Measurements from ENCODE around the gene ZBTB16.

The ZBTB16 gene

GRCh38 chr11:114066046-114066648, 6.6 kb downstream of the ZBTB16 start:
- DNase-seq = no peak

DNA sequence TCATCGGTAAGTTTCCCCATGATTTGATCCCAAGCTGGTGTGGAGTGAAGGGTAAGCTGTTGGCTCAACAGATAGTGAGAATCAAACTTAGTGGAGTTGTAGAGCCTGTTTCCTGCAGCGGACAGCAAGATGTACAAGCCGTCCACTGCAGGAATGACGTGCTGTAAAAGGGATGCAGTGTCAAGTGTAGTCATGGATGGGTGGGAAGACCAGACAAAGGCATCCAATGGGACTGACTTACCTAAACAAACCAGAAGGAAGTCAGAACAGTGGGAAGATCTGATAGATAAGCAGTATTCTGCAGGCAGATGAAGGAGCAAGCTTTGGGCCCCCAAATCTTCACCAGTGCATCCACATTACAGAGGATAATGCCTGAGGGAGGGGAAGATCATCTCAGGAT, 8.8 kb downstream of the ZBTB16 start:
- no peak for DNase-seq

- DNase-seq = no peak
Measured at GRCh38 chr11:114070464-114071139, 11.1 kb downstream of the ZBTB16 start.

DNA sequence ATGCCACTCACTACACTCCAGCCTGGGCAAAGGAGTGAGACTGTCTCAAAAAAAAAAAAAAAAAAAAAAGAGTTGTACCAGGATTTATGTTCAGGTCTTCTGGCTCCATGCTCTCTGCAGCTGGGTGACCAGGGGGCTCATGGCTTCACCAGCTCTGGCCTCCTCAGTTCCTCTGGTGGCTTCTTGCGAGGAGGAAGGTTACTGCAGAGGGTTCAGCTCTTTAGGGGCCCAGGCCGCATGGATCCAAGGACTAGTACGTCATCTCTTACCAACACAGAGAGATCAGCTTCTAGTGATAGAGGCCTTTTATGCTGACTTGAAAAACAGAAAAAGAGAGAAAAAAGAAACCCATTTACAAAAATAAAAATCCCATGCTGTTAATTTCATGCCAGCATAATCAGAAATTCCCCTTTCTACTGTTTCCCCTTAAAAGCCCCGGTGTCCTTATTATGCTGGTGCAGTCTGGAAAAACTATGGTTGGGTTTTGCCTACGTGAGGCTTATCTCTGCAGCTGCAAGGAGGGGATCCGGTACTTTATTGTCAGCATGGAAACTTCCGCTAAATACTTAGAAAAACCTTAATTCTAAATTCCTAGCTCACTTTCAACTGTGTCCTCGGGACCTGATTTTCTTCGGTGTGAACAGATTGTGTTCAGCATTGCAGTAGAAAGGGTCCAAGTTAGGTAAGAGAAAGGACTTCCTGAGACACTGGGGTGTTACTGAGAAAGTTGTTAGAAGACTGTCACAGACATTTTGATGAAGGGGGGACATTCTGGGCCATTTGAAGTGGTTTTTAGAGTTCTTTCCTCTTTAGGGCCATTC, 13.7 kb downstream of the ZBTB16 start:
- no peak for DNase-seq

DNA sequence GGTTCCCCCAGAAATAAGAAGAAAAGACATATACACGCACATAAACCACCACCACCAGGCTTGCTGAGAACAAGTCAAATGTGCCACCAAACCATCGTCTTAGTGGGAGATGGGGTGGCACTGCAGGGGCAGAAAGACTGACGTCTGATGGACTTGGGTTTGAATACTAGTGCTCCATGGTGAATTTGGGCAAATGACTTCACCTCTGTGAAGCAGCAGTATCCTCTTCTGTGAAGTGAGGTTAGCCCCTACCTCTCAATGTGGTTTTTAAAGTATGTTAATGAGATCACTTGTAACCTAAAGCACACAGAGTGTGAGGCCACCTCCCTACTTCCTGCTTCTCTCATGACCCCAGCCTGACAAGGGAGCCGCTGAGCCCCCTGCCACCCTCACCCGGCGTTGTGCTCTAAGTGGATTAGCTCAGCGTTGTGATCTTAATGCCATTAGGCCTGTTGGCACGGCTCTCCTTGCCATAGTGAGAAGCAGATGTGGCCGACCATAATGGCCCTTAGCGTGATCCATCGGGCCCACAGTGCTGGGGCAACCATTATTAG, 14.4 kb downstream of the ZBTB16 start:
- peak; percentile 5 for DNase-seq

DNA sequence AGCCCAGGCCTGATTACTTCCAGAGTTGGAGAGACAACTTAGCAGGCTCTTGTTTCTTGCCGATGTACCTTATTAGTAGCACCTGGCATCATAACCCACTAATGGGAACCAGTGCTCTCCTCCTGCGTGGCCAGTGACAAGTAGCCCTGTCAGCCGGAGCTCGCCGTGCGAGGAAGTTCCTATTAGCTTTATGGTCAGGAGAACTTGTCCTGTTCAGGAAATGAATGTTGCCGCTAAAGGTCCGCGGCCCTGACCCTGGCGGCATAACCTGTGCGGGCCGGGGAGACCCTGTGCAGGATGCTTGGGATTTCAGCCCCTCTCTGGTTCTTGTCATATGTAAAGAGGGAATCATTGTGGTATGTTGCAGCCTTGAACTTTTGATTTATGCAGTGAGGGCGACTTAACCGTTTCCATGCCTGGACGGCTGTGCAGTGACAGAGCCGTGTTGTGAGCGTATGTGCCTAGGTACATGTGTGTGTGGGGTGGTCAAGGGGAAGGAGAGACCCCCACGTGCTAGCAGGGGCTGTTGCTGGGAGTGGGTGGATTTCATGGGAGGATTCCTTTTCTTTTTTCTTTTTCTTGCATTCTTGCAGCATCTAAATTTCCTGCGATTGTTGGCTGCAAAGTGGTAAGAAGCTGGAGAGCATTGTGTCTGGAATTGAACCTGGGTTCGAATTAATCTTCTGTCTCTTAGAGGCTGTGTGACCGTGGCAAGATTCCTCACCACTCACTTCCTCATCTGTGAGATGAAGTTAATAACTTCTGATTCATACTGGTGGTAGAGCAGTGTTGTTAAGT, 15.2 kb downstream of the ZBTB16 start:
- no peak for DNase-seq

DNA sequence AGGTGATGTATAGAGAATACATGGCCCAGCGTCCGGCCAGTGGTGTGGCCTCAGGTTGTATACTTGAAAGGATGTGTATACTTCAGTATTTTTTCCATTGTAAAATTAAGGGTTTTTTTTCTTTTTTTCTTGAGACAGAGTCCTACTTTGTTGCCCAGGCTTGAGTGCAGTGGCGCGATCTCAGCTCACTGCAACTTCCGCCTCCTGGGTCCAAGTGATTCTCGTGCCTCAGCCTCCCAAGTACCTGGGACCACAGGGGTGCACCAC, 15.8 kb downstream of the ZBTB16 start:
- no peak for DNase-seq

DNA sequence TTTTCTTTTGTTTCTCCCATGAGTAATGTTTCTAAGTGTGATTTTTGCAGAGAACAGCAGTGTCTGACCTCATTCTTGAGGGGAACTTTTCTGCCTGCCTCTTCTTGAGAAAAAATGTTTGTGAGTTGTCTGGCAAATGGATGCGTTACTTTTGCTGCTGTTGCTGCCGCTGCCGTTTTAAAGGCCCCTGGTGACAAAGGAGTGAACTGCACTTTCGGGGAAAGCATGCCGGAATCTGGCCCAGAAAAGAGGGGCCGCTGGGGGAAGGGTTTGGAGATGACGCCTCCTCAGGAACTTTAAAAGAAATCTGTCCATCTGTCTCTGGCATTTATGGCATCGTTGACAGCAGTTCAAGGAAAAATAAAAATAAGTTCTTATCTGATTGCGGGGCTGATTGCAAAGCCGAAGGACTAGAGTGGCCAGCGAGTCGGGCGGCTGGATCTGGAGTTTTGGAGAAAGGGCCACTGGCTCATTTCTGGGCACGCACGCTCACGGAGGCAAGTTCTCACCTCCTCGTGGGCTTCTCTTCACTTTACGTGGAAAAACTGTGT, 16.5 kb downstream of the ZBTB16 start:
- no peak for DNase-seq

- no peak for DNase-seq
Measured at GRCh38 chr11:114076921-114077331, 17.4 kb downstream of the ZBTB16 start.

DNA sequence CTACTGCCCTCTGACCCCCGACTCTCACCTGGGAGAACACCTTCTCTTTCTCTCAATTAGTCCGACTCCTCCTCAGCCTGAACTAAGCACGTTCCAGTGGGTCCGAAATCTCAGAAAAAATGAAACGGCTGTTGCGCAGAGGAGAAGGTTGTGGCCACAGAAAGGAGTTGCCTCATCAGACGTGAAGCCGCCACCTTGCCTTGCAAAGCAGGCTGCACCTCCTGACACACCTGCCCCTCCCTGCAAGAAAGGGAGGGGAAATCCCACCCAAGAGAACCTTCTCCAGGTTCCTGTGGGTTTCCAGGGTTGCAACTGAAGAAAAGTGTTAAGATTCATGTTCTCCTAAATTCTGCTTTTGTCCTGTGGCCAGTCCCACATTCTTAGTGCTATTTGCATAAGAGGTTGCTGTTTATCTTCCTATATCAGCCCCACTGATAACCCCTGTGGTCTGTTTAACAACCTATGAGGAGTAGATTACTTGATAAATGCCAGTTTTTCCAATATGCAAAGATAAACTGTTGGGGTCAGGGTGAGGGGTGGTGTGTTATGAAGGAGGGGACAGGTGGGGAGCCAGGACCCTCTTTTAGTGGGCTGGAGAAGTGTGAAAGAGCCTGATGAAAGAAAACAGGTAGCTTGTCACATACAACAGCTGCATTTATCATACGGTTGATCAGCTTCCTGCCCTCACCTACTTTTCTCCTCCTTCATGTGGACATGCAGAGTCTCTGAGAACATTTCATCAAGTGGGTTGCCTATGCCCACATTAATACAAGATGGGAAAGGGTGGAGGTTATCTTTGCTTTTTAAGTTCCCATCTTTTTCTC, 18.2 kb downstream of the ZBTB16 start:
- no peak for DNase-seq

DNA sequence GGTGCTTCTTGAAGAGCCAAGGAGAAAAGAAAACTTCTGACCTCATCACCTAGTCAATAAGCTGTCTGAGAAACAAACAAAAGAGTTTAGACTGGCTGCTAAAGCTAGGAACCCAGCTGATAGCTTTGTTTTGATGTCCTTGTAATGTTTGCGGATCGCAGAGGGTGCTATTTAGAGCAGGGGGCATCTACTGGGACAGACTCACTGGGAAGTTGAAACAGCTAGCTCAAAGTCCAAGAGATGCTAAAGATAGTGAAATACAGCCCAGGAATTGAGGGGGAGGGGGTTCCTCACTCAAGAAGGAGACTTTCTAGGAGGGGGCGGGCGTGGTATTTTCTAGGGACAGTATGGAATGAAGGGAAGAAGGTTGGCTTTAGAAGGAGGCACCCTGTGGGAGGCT, 18.9 kb downstream of the ZBTB16 start:
- no peak for DNase-seq

GRCh38 chr11:114079511-114080065, 20.1 kb downstream of the ZBTB16 start:
- no peak for DNase-seq

- DNase-seq = peak; percentile 18
Measured at GRCh38 chr11:114080219-114080618, 20.7 kb downstream of the ZBTB16 start.

DNA sequence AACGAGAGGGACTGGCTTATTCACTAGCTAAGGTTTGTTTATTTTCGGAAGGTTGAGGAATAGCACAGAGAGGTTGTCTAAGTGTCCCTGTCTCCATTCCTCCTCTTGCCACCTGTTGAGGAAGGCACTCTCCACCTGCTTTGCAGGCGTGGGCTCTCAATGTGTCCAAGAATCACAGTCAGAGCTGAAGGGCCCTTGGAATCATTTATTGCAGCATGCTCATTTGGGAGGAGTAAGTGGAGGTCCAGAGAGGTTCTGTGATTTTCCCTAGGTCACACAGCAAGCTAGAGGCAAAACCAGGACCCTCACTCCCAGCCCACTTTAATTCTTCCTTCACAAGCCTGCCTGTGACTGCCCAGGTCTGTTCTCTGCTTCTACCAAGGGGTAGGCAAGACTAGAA, 21.3 kb downstream of the ZBTB16 start:
- DNase-seq = no peak

DNA sequence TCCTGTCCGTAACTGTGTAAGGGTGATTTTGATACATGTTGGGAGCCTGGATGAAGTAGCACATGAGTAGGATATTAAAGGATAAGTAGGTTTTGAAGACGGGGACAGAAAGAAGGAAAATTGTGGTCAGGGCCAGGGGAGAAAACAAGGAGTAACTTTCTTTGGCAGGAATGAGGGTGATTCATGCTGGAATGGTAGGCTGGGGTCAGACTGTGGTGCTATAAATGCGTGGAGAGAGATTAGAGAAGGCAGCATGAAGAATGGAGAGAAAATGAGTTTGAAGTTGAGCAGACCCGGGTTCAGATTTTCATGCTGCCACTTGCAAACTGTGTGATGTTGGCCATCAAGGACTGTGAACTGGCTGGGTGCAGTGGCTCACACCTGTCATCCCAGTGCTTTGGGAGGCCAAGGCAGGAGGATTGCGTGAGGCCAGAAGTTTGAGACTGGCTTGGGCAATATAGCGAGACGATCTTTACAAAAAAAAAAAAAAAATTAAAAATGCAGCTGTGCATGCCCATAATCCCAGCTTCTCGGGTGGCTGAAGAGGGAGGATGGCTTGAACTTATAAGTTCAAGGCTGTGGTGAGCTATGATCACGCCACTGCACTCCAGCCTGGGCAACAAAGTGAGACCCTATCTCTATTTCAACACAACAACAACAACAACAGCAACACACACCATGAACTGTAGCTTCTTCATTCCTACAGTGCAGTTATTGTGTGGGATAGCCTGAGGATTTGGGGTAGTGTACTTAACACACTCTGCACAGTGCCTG, 22.3 kb downstream of the ZBTB16 start:
- no peak for DNase-seq

- DNase-seq = no peak
Measured at GRCh38 chr11:114082415-114082748, 22.9 kb downstream of the ZBTB16 start.

- DNase-seq = no peak
Measured at GRCh38 chr11:114082767-114083181, 23.3 kb downstream of the ZBTB16 start.

DNA sequence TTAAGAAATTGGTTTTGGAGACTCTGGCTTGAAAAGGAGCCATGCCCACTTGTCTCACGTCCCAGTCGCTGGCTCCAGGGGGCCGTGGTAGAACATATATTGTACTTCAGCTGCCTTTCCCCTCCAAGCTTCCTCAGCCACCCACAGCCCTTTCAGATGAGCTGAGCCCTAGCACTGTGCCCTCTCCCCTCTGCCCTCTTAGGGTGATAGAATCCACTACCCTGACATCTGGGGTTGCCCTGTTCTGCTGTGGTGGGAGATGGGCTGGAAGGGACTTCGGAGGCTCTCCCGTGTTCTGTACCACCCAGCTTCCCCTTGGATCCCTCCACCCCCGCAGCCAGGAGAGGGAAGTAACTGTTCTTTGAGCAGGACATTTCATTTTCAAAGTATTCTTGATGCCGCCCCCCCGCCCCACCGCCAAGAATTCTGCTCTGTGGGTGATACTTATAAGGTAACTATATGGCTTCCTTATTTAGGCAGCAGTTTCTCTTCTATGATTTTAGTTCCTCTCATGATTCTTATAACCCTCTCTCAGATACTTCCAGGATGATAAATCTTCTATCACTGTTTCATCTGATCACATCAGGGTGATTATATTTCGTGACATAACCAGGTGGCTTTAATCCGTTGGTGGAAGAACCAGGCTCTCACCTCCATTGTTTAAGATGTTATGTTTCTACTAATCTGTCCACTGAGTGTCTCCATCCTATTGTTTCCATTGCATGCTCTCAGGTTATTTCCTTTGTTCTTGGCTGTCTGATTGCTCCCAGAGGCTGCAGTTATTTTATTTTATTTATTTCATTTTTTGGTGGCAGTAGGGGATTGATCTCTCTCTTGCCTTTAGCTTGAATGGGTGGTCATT, 24.1 kb downstream of the ZBTB16 start:
- no peak for DNase-seq

DNA sequence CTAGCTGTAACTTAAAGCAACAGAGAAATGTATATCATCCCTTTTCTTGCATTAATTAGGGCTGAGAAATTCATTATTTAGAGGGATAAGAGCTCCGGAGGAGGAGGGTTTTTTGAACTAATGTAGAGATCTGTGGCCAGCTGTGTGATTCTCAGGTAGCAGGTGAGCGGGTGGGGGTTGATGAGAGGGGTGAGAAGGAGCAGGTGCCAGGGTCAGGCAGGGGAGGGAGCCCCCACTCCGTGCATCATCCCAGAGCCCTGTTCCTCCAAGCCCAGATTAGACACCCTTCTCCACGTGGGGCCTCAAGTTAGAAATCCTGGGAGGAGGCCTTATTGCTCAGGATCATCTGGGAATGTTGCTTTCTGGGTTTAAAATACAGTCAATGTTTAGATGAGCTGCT, 24.9 kb downstream of the ZBTB16 start:
- DNase-seq = no peak

Measured in NK-92 treated with Interleukin-12 subunit alpha and Interleukin-12 subunit beta, amount 100 ng/mL, for 24 hours (cell line).